ENCODE data around the gene SDK2.
"Not testable (repeated sequence)": the region's sequence is repeated elsewhere in the genome, so short reads cannot be mapped to it uniquely, and the experiment has no call there.

Gene SDK2

GRCh38 chr17:73497721-73498120, 146.5 kb downstream of the SDK2 start:
- DNase-seq, result no peak

- DNase-seq, result no peak
Observed at GRCh38 chr17:73496232-73496631, 148.0 kb downstream of the SDK2 start.

GRCh38 chr17:73495641-73496040, 148.6 kb downstream of the SDK2 start:
- DNase-seq, result no peak

GRCh38 chr17:73494950-73495349, 149.3 kb downstream of the SDK2 start:
- no peak for DNase-seq

GRCh38 chr17:73493956-73494926, 150.0 kb downstream of the SDK2 start:
- no peak for DNase-seq

- no peak for DNase-seq
Observed at GRCh38 chr17:73492821-73493814, 151.1 kb downstream of the SDK2 start.

- DNase-seq, result no peak
Observed at GRCh38 chr17:73492125-73492820, 152.0 kb downstream of the SDK2 start.

- DNase-seq, result no peak
Observed at GRCh38 chr17:73491648-73492047, 152.6 kb downstream of the SDK2 start.

GRCh38 chr17:73490851-73491250, 153.4 kb downstream of the SDK2 start:
- no peak for DNase-seq

GRCh38 chr17:73489991-73490390, 154.3 kb downstream of the SDK2 start:
- DNase-seq, result no peak

GRCh38 chr17:73489333-73489732, 154.9 kb downstream of the SDK2 start:
- no peak for DNase-seq

GRCh38 chr17:73485130-73485529, 159.1 kb downstream of the SDK2 start:
- DNase-seq, result peak; percentile 27

GRCh38 chr17:73482894-73483293, 161.4 kb downstream of the SDK2 start:
- no peak for DNase-seq

GRCh38 chr17:73482251-73482716, 162.0 kb downstream of the SDK2 start:
- DNase-seq, result peak; percentile 86

GRCh38 chr17:73481676-73482075, 162.6 kb downstream of the SDK2 start:
- peak; percentile 78 for DNase-seq

- peak; percentile 50 for DNase-seq
Observed at GRCh38 chr17:73480740-73481139, 163.5 kb downstream of the SDK2 start.

GRCh38 chr17:73478768-73479424, 165.3 kb downstream of the SDK2 start:
- DNase-seq, result no peak

GRCh38 chr17:73478334-73478733, 165.9 kb downstream of the SDK2 start:
- no peak for DNase-seq

GRCh38 chr17:73476890-73477350, 167.3 kb downstream of the SDK2 start:
- DNase-seq, result no peak

- peak; percentile 98 for DNase-seq
Observed at GRCh38 chr17:73474370-73474988, 169.8 kb downstream of the SDK2 start.

GRCh38 chr17:73472715-73473114, 171.5 kb downstream of the SDK2 start:
- DNase-seq, result not testable (repeated sequence)

All from hematopoietic multipotent progenitor cell treated with erythropoietin and hydrocortisone succinate and interleukin-3 and kit ligand, for 4 days (in vitro differentiated cells).